AML-193 (cell line): ENCODE results near the gene AMPH.
"Not testable (repeated sequence)": the region's sequence is repeated elsewhere in the genome, so short reads cannot be mapped to it uniquely, and the experiment has no call there.

Experiments
- DNase-seq, 2 experiments: peaks; one replicate each; lab custom pipeline; 2025; lab: John Stamatoyannopoulos, UW

The AMPH gene

DNA sequence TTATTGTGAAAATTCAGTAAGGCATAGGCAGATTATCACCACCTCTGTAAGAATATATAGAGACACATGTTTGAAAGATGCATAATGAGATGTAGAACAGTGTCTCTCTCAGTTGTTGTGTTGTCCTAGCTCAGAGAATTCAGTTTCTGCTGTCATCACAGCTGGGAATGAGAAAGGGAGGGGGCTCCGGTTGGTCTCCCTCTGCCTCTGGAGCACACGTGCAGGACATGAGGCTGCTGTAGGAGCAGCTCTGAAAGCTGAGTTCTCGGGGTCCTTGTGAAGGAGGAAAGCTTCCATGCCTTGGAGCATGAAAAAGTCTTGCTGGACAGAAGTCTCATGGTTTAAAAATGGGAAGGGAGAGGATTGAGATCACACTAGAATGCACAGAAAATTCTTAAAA lies 280.4 kb downstream of the AMPH start:
- not testable (repeated sequence) for DNase-seq

DNA sequence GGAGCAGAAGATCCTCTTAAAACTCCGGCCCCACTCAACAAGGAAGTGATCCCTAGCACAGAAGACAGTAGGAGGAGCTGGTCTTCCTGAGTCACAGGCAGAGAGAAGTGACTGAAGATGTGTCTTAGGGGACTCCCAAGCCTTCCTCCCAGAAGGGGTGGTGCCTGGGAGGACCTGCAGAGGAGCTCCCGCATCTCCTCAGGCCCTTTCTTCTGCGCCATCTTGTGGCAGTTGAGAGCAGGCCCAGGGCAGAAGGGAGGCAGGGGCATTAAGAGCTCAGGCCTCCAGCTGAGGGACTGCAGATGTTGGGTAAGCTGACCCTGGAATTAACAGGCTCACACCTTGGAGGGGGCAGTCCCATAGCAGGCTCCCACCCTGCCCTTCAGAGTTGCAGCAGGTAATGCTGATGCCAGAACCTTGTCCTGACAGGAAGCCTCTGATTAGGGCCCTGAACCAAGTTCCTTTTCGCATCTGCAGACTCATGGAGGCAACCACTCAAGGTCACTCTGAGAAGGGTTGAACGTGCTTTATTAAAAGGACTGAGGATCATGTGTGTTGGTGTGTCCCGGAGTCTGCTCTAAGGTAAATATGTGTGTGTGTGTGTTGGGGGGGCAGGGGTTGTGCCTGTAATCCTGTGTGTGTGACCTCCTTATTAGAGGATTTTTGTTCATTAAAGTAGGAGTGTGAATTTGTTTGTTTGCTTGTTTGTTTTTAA lies 281.1 kb downstream of the AMPH start:
- peak; percentile 67 to 68 for DNase-seq

DNA sequence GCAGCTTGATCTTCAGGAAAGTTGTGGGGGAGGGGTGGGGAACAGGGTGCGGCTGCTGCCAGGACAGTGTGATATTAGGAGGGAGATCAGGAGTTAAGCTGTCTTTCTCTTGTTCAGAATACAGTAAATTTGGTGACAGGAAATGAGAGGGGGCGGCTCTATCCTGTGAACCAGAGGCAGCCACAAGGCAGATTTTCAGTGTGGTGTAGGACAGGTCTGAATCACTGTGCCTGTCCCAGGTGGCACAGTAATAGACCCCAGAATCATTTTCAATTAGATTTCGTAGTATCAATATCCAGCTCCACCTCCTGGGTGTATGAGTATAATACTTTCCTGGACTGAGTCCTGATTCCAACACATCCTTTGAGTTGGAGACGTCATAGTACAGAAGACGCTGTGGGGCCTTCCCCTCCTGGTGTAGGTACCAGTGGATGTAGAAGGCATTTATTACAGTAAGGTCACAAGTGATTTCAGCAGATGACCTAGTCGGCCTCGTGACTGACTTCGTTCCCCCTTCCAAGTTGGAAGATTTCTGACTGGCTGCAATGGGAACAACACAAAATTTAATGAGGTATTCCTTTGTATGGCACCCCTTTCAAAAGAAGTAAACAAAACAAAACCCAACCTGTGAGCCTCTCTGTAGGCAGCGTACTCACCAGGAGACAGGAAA lies 281.9 kb downstream of the AMPH start:
- DNase-seq: not testable (repeated sequence)

DNA sequence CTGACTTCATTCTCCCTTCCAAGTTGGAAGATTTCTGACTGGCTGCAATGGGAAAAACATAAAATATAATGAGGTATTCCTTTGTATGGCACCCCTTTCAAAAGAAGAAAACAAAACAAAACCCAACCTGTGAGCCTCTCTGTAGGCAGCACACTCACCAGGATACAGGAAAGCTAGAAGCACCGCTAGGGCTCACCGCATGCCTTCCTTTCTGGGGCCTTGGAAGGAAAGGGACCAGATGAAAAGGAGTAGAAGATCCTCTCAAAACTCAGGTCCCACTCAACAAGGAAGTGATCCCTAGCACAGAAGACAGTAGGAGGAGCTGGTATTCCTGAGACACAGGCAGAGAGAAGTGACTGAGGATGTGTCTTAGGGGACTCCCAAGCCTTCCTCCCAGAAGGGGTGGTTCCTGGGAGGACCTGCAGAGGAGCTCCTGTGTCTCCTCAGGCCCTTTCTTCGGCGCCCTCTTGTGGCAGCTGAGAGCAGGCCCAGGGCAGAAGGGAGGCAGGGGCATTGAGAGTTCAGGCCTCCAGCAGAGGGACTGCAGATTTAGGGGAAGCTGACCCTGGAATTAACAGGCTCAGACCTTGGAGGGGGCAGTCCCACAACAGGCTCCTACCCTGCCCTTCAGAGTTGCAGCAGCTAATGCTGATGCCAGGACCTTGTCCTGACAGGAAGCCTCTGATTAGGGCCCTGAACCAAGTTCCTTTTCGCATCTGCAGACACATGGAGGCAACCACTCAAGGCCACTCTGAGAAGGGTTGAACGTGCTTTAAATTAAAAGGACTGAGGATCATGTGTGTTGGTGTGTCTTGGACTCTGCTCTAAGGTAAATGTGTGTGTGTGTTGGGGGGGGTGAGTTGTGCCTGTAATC lies 285.6 kb downstream of the AMPH start:
- DNase-seq: peak; percentile 63 to 65

DNA sequence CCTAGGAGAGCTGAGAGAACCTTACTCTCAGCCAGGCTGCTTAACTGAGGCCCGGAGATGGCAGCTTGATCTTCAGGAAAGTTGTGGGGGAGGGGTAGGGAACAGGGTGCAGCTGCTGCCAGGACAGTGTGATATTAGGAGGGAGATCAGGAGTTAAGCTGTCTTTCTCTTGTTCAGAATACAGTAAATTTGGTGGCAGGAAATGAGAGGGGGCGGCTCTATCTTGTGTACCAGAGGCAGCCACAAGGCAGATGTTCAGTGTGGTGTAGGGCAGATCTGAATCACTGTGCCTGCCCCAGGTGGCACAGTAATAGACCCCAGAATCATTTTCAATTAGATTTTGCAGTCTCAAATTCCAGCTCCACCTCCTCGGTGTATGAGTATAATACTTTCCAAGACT lies 286.4 kb downstream of the AMPH start:
- DNase-seq: not testable (repeated sequence)

DNA sequence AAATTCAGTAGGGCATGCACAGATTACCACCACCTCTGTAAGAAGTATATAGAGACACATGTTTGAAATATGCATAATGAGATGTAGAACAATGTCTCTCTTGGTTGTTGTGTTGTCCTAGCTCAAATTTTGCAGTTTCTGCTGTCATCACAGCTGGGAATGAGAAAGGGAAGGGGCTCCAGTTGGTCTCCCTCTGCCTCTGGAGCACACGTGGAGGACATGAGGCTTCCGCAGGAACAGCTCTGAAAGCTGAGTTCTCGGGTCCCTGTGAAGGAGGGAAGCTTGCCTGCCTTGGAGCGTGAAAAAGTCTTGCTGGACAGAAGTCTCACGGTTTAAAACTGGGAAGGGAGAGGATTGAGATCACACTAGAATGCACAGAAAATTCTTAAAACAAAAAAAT lies 289.0 kb downstream of the AMPH start:
- DNase-seq: not testable (repeated sequence)

DNA sequence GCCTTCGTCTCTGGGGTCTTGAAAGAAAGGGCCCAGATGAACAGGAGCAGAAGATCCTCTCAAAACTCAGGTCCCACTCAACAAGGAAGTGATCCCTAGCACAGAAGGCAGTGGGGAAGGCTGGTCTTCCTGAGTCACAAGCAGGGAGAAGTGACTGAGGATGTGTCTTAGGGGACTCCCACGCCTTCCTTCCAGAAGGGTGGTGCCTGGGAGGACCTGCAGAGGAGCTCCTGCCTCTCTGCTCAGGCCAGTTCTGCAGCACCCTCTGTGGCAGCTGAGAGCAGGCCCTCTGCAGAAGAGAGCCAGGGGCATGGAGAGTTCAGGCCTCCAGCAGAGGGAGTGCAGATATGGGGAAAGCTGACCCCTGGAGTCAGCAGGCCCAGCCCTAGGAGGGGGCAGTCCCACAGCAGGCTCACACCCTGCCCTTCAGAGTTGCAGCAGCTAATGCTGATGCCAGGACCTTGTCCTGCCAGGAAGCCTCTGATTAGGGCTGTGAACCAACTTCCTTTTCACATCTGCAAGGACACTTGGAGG lies 289.9 kb downstream of the AMPH start:
- DNase-seq: peak; percentile 74 to 86

DNA sequence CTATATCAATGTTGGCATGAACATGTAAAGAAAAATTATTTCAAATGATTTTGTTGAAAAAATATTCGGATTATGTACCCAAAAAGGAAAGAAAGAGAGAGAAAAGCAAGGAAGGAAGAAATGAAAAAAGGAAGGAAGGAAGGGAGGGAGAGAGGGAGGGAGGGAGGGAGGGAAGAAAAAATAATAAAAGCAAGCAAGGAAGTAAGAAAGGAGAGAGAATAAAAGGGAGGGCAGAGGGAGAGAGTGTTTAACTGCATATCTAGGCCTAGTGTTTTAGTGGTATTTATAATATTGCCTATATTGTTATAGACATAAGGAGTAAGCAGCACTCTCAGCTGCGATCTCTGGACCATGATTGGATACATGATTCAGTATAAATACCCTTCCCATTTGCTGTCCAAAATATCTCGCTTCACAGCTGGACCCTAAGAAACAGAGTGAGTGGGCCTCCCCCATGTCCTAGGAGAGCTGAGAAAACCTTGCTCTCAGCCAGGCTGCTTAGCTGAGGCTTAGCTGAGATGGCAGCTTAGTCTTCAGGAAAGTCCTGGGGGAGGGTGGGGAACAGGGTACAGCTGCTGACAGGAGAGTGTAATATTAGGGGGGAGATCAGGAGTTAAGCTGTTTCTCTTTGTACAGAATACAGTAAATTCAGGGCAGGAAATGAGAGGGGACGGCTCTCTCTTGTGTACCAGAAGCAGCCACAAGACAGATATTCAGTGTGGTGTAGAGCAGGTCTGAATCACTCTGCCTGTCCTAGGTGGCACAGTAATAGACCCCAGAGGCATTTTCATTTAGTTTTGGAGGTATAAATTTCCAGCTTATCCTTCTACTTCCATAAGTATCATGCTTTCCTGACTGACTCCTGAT lies 291.0 kb downstream of the AMPH start:
- no peak for DNase-seq

DNA sequence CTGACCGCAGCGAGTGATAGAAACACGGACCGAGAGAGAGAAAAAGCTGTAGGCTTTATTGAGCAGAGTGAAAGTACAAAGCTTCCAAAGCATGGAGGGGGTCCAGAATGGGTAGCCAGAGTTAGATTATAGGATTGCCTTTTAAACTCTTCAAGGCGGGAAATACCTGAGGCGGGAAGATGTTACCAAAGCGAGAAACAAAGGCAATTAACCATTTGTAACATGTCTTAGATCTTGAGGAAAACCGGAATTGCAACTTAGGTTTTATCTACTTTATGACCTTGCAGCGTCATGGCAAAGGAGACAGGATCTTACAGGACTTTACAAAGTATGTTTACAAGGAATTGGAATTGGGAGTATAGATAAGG lies 295.0 kb downstream of the AMPH start:
- not testable (repeated sequence) for DNase-seq

DNA sequence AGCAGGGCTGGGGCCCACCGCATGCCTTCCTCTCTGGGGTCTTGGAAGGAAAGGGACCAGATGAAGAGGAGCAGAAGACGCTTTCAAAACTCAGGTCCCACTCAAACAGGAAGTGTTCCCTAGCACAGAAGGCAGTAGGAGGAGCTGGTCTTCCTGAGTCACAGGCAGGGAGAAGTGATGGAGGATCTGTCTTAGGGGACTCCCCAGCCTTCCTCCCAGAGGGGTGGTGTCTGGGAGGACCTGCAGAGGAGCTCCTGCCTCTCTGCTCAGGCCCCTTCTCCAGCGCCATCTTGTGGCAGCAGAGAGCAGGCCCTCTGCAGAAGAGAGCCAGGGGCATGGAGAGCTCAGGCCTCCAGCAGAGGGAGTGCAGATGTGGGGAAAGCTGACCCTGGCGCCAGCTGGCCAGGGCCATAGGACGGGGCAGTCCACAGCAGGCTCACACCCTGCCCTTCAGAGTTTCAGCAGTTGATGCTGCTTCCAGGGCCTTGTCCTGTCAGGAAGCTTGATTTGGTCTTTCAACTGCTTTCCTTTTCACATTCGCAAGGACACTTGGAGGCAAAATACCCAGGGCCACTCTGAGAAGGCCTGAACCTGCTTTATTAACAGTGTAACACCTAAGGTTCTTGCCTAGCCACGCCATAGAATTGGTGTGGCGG lies 295.6 kb downstream of the AMPH start:
- peak; percentile 90 to 92 for DNase-seq

DNA sequence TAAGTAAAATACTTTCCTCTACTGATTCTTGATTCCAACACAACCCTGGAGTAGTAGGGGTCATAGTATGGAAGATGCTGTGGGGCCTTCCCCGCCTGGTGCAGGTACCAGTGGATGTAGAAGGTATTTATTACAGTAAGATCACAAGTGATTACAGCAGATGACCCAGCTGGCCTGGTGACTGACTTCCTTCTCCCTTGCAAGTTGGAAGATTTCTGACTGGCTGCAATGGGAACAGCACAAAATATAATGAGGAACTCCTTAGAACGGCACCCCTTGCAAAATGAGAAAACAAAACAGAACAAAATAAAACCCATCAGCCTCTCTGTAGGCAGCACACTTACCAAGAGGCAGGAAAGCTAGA lies 296.1 kb downstream of the AMPH start:
- peak; percentile 75 to 82 for DNase-seq

DNA sequence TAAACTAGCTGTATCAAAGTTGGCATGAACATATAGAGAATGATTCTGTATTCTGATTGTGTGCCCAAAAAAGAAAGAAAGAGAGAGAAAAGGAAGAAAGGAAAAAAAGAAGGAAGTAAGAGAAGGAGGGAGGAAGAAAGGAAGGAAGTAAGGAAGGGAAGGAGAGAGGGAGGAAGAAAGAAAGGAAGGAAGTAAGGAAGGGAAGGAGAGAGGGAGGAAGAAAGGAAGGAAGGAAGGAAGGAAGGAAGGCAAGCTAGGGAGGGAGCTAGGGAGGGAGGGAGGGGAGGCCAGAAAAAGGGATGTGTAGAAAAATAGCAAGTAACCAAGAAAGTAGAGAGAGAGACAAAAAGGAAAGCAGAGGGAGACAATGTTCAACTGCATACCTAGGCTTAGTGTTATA lies 297.0 kb downstream of the AMPH start:
- DNase-seq: no peak
